Stimulated activated CD4-positive, alpha-beta T cell treated with anti-CD3 and anti-CD28 coated beads, Interleukin-2, amount 100 ng/mL, for 48 hours (primary cell): ENCODE results near the gene ITM2A.

ENCODE experiments used
- DNase-seq, 2 donors: peaks; one replicate each; pipeline ENCODE4 v3.0.0-alpha.2; 2020

Gene ITM2A

GRCh38 chrX:79366873-79367749 is at the start of gene ITM2A:
Gene ITM2A (minus strand): TSS chrX:79367334. CDS start chrX:79367215, 119 bp downstream.
- peak; percentile 25 to 45 for DNase-seq

GRCh38 chrX:79415056-79415455 is 47.9 kb upstream of the ITM2A start:
- DNase-seq, result no peak

GRCh38 chrX:79413963-79414362 is 46.8 kb upstream of the ITM2A start:
- DNase-seq, result no peak

- no peak for DNase-seq
Measured at GRCh38 chrX:79412972-79413371, 45.8 kb upstream of the ITM2A start.

- DNase-seq, result no peak
Measured at GRCh38 chrX:79412166-79412565, 45.0 kb upstream of the ITM2A start.

- DNase-seq, result no peak
Measured at GRCh38 chrX:79409657-79410056, 42.5 kb upstream of the ITM2A start.

GRCh38 chrX:79408623-79409322 is 41.6 kb upstream of the ITM2A start:
- DNase-seq, result no peak

GRCh38 chrX:79400623-79401022 is 33.5 kb upstream of the ITM2A start:
- DNase-seq, result no peak

- no peak for DNase-seq
Measured at GRCh38 chrX:79375340-79375739, 8.2 kb upstream of the ITM2A start.

- DNase-seq, result no peak
Measured at GRCh38 chrX:79371640-79372039, 4.5 kb upstream of the ITM2A start.

GRCh38 chrX:79371101-79371500 is 4.0 kb upstream of the ITM2A start:
- DNase-seq, result no peak

- no peak for DNase-seq
Measured at GRCh38 chrX:79369871-79370270, 2.7 kb upstream of the ITM2A start.

GRCh38 chrX:79368441-79368840 is 1.3 kb upstream of the ITM2A start:
- no peak for DNase-seq

GRCh38 chrX:79367907-79368306 is 773 bp upstream of the ITM2A start:
- DNase-seq, result no peak

- DNase-seq, result no peak
Measured at GRCh38 chrX:79366556-79366872, 620 bp downstream of the ITM2A start.

- DNase-seq, result no peak
Measured at GRCh38 chrX:79365591-79365990, 1.5 kb downstream of the ITM2A start.

- no peak for DNase-seq
Measured at GRCh38 chrX:79364306-79364705, 2.8 kb downstream of the ITM2A start.

GRCh38 chrX:79361192-79361870 is 5.8 kb downstream of the ITM2A start:
- no peak for DNase-seq

GRCh38 chrX:79336869-79337815 is 30.0 kb downstream of the ITM2A start:
- DNase-seq, result no peak

GRCh38 chrX:79330022-79330421 is 37.1 kb downstream of the ITM2A start:
- no peak for DNase-seq

- peak in 1 of 2 donors; percentile 15 for DNase-seq
Measured at GRCh38 chrX:79325263-79325958, 41.7 kb downstream of the ITM2A start.
